ENCODE results near the gene RHOU.
"Not testable (repeated sequence)": the region's sequence is repeated elsewhere in the genome, so short reads cannot be mapped to it uniquely, and the experiment has no call there.

The RHOU gene

GRCh38 chr1:228734881-228735801 is at the start of gene RHOU:
Gene RHOU (plus strand): TSS chr1:228735479. CDS start chr1:228735743, 264 bp downstream.
- DNase-seq (ENCODE audit: low read depth) = peak; percentile 57

- no peak for DNase-seq (ENCODE audit: low read depth)
These were observed 47.7 kb upstream of the RHOU start for GRCh38 chr1:228687587-228687986.

GRCh38 chr1:228689255-228689654 is 46.0 kb upstream of the RHOU start:
- DNase-seq (ENCODE audit: low read depth) = no peak

GRCh38 chr1:228691211-228691610 is 44.1 kb upstream of the RHOU start:
- no peak for DNase-seq (ENCODE audit: low read depth)

- no peak for DNase-seq (ENCODE audit: low read depth)
These were observed 43.4 kb upstream of the RHOU start for GRCh38 chr1:228691926-228692325.

- not testable (repeated sequence) for DNase-seq (ENCODE audit: low read depth)
These were observed 40.8 kb upstream of the RHOU start for GRCh38 chr1:228694447-228694846.

GRCh38 chr1:228695015-228695955 is 40.0 kb upstream of the RHOU start:
- no peak for DNase-seq (ENCODE audit: low read depth)

GRCh38 chr1:228697207-228698016 is 37.9 kb upstream of the RHOU start:
- DNase-seq (ENCODE audit: low read depth) = no peak

- no peak for DNase-seq (ENCODE audit: low read depth)
These were observed 37.3 kb upstream of the RHOU start for GRCh38 chr1:228698017-228698329.

- DNase-seq (ENCODE audit: low read depth) = no peak
These were observed 32.8 kb upstream of the RHOU start for GRCh38 chr1:228702433-228702832.

- DNase-seq (ENCODE audit: low read depth) = no peak
These were observed 29.0 kb upstream of the RHOU start for GRCh38 chr1:228706305-228706704.

- DNase-seq (ENCODE audit: low read depth) = no peak
These were observed 18.2 kb upstream of the RHOU start for GRCh38 chr1:228717081-228717480.

- no peak for DNase-seq (ENCODE audit: low read depth)
These were observed 13.9 kb upstream of the RHOU start for GRCh38 chr1:228721407-228721806.

- DNase-seq (ENCODE audit: low read depth) = no peak
These were observed 12.0 kb upstream of the RHOU start for GRCh38 chr1:228723287-228723686.

- DNase-seq (ENCODE audit: low read depth) = no peak
These were observed 11.4 kb upstream of the RHOU start for GRCh38 chr1:228723921-228724320.

GRCh38 chr1:228725178-228725577 is 10.1 kb upstream of the RHOU start:
- DNase-seq (ENCODE audit: low read depth) = no peak

GRCh38 chr1:228727681-228728171 is 7.6 kb upstream of the RHOU start:
- no peak for DNase-seq (ENCODE audit: low read depth)

- no peak for DNase-seq (ENCODE audit: low read depth)
These were observed 2.9 kb upstream of the RHOU start for GRCh38 chr1:228732426-228732825.

GRCh38 chr1:228733576-228733975 is 1.7 kb upstream of the RHOU start:
- no peak for DNase-seq (ENCODE audit: low read depth)

- no peak for DNase-seq (ENCODE audit: low read depth)
These were observed 750 bp downstream of the RHOU start for GRCh38 chr1:228735871-228736586.

GRCh38 chr1:228736844-228737445 is 1.7 kb downstream of the RHOU start:
- DNase-seq (ENCODE audit: low read depth) = no peak

All from activated T-cell treated with anti-CD3 and anti-CD28 coated beads for 24 hours (primary cell).